ENCODE results near the gene COPB1.

Gene COPB1

GRCh38 chr11:14503023-14503422 lies 3.4 kb upstream of the COPB1 start:
- no peak for DNase-seq (ENCODE audit: extremely low spot score)
- CTCF ChIA-PET, result no interaction called here
- no peak for TF ChIP-seq LEF1 (IDR thresholded peaks at IDR 0.05; ENCODE audit: borderline replicate concordance)
- TF ChIP-seq FOXA1 (IDR thresholded peaks at IDR 0.05), result no peak
- no peak for TF ChIP-seq TARDBP (IDR thresholded peaks at IDR 0.05)
- no peak for TF ChIP-seq ZNF384 (IDR thresholded peaks at IDR 0.05)
- POLR2A ChIA-PET, result no interaction called here

- CTCF ChIA-PET, result no interaction called here
- TF ChIP-seq FOXA1 (IDR thresholded peaks at IDR 0.05) (no peak), FOXK2 (IDR thresholded peaks at IDR 0.05) (no peak), BHLHE40 (IDR thresholded peaks at IDR 0.05; ENCODE audit: borderline replicate concordance) (no peak), L3MBTL2 (conservative IDR thresholded peaks at IDR 0.05) (no peak), ELF4 (IDR thresholded peaks at IDR 0.05) (no peak), TARDBP (IDR thresholded peaks at IDR 0.05) (no peak), SP1 (IDR thresholded peaks at IDR 0.05) (no peak), ZNF384 (IDR thresholded peaks at IDR 0.05) (no peak)
- DNase-seq (ENCODE audit: extremely low spot score), result no peak
- POLR2A ChIA-PET, result no interaction called here
Observed at GRCh38 chr11:14502039-14502438, 2.4 kb upstream of the COPB1 start.

- POLR2A ChIA-PET, result interaction anchor here (0.6 to 1.6 kb wide), 9 partner anchors 14 to 392 kb away, joined by 3 to 9 read pairs (median 3); partner anchors contain the start of genes CYP2R1 and PSMA1
- TF ChIP-seq TARDBP (IDR thresholded peaks at IDR 0.05) (no peak), FOXM1 (IDR thresholded peaks at IDR 0.05; ENCODE audit: borderline replicate concordance) (no peak), NFRKB (IDR thresholded peaks at IDR 0.05) (no peak), ARNT (IDR thresholded peaks at IDR 0.05) (no peak), FOXA1 (IDR thresholded peaks at IDR 0.05) (no peak), LEF1 (IDR thresholded peaks at IDR 0.05; ENCODE audit: borderline replicate concordance) (no peak), L3MBTL2 (conservative IDR thresholded peaks at IDR 0.05) (no peak), SP1 (IDR thresholded peaks at IDR 0.05) (no peak), ELF4 (IDR thresholded peaks at IDR 0.05) (no peak), ZNF384 (IDR thresholded peaks at IDR 0.05) (no peak), CTBP1 (IDR thresholded peaks at IDR 0.05; ENCODE audit: borderline replicate concordance) (no peak), FOXK2 (IDR thresholded peaks at IDR 0.05) (no peak), SUZ12 (IDR thresholded peaks at IDR 0.05) (no peak), HDGF (IDR thresholded peaks at IDR 0.05; ENCODE audit: borderline replicate concordance) (no peak), BHLHE40 (IDR thresholded peaks at IDR 0.05; ENCODE audit: borderline replicate concordance) (no peak)
- TF ChIP-seq, protein P1, sequence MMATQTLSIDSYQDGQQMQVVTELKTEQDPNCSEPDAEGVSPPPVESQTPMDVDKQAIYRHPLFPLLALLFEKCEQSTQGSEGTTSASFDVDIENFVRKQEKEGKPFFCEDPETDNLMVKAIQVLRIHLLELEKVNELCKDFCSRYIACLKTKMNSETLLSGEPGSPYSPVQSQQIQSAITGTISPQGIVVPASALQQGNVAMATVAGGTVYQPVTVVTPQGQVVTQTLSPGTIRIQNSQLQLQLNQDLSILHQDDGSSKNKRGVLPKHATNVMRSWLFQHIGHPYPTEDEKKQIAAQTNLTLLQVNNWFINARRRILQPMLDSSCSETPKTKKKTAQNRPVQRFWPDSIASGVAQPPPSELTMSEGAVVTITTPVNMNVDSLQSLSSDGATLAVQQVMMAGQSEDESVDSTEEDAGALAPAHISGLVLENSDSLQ (IDR thresholded peaks at IDR 0.05), result no peak
- CTCF ChIA-PET, result no interaction called here
- DNase-seq (ENCODE audit: extremely low spot score), result peak; percentile 31
Observed at GRCh38 chr11:14500181-14500651, 605 bp upstream of the COPB1 start.

DNA sequence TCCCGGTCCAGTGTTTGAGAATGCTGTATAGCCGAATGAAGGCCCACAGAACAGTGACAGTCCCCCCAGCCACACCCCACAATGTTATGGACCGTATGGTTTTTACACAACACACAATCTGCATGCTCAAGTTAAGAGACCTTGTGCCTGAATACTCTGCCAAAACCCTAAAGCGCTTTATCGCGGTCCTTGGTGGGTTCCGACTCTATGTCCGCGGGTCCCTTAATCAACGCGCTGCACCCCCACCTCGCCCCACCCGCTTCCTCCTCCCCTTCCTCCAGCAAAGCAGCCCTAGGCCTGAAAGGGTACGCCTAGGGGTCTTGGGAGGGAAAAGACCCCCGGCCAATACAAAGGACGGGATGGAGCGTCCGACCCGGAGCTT lies 442 bp downstream of the COPB1 start:
- CTCF ChIA-PET, result no interaction called here
- POLR2A ChIA-PET, result interaction anchor here (1.3 to 1.6 kb wide), 3 partner anchors 145 to 393 kb away, joined by 3 to 9 read pairs (median 4); partner anchors contain the start of gene CYP2R1
- TF ChIP-seq LEF1 (IDR thresholded peaks at IDR 0.05; ENCODE audit: borderline replicate concordance) (no peak), TARDBP (IDR thresholded peaks at IDR 0.05) (no peak), HDGF (IDR thresholded peaks at IDR 0.05; ENCODE audit: borderline replicate concordance) (no peak), BHLHE40 (IDR thresholded peaks at IDR 0.05; ENCODE audit: borderline replicate concordance) (no peak), ARNT (IDR thresholded peaks at IDR 0.05) (no peak), SUZ12 (IDR thresholded peaks at IDR 0.05) (no peak)
- DNase-seq (ENCODE audit: extremely low spot score), result no peak

GRCh38 chr11:14480716-14481115 lies 18.9 kb downstream of the COPB1 start:
- CTCF ChIA-PET, result interaction anchor here (0.7 kb wide), 1 partner anchor 25 kb away, joined by 3 read pairs; no protein-coding TSS in a partner anchor
- no peak for DNase-seq (ENCODE audit: extremely low spot score)
- POLR2A ChIA-PET, result no interaction called here
- TF ChIP-seq NFRKB (IDR thresholded peaks at IDR 0.05) (no peak), SP1 (IDR thresholded peaks at IDR 0.05) (no peak), LEF1 (IDR thresholded peaks at IDR 0.05; ENCODE audit: borderline replicate concordance) (no peak), ELF4 (IDR thresholded peaks at IDR 0.05) (no peak), FOXM1 (IDR thresholded peaks at IDR 0.05; ENCODE audit: borderline replicate concordance) (no peak), TARDBP (IDR thresholded peaks at IDR 0.05) (no peak), CTBP1 (IDR thresholded peaks at IDR 0.05; ENCODE audit: borderline replicate concordance) (no peak), FOXA1 (IDR thresholded peaks at IDR 0.05) (no peak), ZNF384 (IDR thresholded peaks at IDR 0.05) (no peak), L3MBTL2 (conservative IDR thresholded peaks at IDR 0.05) (no peak), ARNT (IDR thresholded peaks at IDR 0.05) (no peak), BHLHE40 (IDR thresholded peaks at IDR 0.05; ENCODE audit: borderline replicate concordance) (no peak)
- TF ChIP-seq, protein P1 (IDR thresholded peaks at IDR 0.05), result no peak

GRCh38 chr11:14471127-14471526 lies 28.5 kb downstream of the COPB1 start:
- ChIA-PET CTCF (interaction anchor here (1.3 kb wide), 1 partner anchor 16 kb away, joined by 6 read pairs; no protein-coding TSS in a partner anchor), POLR2A (no interaction called here)
- DNase-seq (ENCODE audit: extremely low spot score), result no peak
- no peak for TF ChIP-seq HDGF (IDR thresholded peaks at IDR 0.05; ENCODE audit: borderline replicate concordance)
- TF ChIP-seq, protein P1 (IDR thresholded peaks at IDR 0.05), result no peak
- TF ChIP-seq CTBP1 (IDR thresholded peaks at IDR 0.05; ENCODE audit: borderline replicate concordance), result no peak
- TF ChIP-seq FOXK2 (IDR thresholded peaks at IDR 0.05), result no peak
- TF ChIP-seq ZNF384 (IDR thresholded peaks at IDR 0.05), result no peak
- TF ChIP-seq ELF4 (IDR thresholded peaks at IDR 0.05), result no peak
- no peak for TF ChIP-seq FOXM1 (IDR thresholded peaks at IDR 0.05; ENCODE audit: borderline replicate concordance)

Data from HEK293T (cell line).